ENCODE results near the gene DPYSL3. TPM values are rescaled to one million over a fixed set of nuclear protein-coding genes. Genes with fewer than 3 reads are reported as not detected.

DPYSL3 gene
- total RNA-seq, 1 donor from 2014 or later: 888 TPM

- FAIRE-seq (no peak), DNase-seq (ENCODE audit: low spot score in 2 of 2) (no peak)
These were observed 7.5 kb upstream of the DPYSL3 start for GRCh38 chr5:147517383-147517782.

- DNase-seq (ENCODE audit: low spot score in 2 of 2): no peak
- no peak for FAIRE-seq
These were observed 5.4 kb upstream of the DPYSL3 start for GRCh38 chr5:147515269-147515668.

GRCh38 chr5:147512659-147513379 lies 3.0 kb upstream of the DPYSL3 start:
- no peak for DNase-seq (ENCODE audit: low spot score in 2 of 2)
- FAIRE-seq: no peak

GRCh38 chr5:147510885-147511284 lies 1.0 kb upstream of the DPYSL3 start:
- FAIRE-seq (no peak), DNase-seq (ENCODE audit: low spot score in 2 of 2) (no peak)

GRCh38 chr5:147509041-147509709 lies 693 bp downstream of the DPYSL3 start:
- FAIRE-seq (no peak), DNase-seq (ENCODE audit: low spot score in 2 of 2) (no peak)

GRCh38 chr5:147508711-147509040 lies 1.2 kb downstream of the DPYSL3 start:
- DNase-seq (ENCODE audit: low spot score in 2 of 2) (no peak), FAIRE-seq (no peak)

GRCh38 chr5:147507480-147508126 lies 2.3 kb downstream of the DPYSL3 start:
- FAIRE-seq (no peak), DNase-seq (ENCODE audit: low spot score in 2 of 2) (no peak)

GRCh38 chr5:147504535-147504934 lies 5.3 kb downstream of the DPYSL3 start:
- no peak for DNase-seq (ENCODE audit: low spot score in 2 of 2)
- no peak for FAIRE-seq

GRCh38 chr5:147504011-147504410 lies 5.9 kb downstream of the DPYSL3 start:
- no peak for DNase-seq (ENCODE audit: low spot score in 2 of 2)
- no peak for FAIRE-seq

GRCh38 chr5:147490989-147491388 lies 18.9 kb downstream of the DPYSL3 start:
- DNase-seq (ENCODE audit: low spot score in 2 of 2): no peak
- FAIRE-seq: no peak

GRCh38 chr5:147487031-147487750 lies 22.7 kb downstream of the DPYSL3 start:
- FAIRE-seq (no peak), DNase-seq (ENCODE audit: low spot score in 2 of 2) (no peak)

- DNase-seq (ENCODE audit: low spot score in 2 of 2): no peak
- no peak for FAIRE-seq
These were observed 24.1 kb downstream of the DPYSL3 start for GRCh38 chr5:147485814-147486213.

- no peak for DNase-seq (ENCODE audit: low spot score in 2 of 2)
- no peak for FAIRE-seq
These were observed 24.8 kb downstream of the DPYSL3 start for GRCh38 chr5:147485046-147485445.

GRCh38 chr5:147484708-147485020 lies 25.2 kb downstream of the DPYSL3 start:
- DNase-seq (ENCODE audit: low spot score in 2 of 2) (no peak), FAIRE-seq (no peak)

- DNase-seq (ENCODE audit: low spot score in 2 of 2) (no peak), FAIRE-seq (no peak)
These were observed 25.7 kb downstream of the DPYSL3 start for GRCh38 chr5:147483961-147484707.

- no peak for FAIRE-seq
- DNase-seq (ENCODE audit: low spot score in 2 of 2): no peak
These were observed 26.6 kb downstream of the DPYSL3 start for GRCh38 chr5:147483188-147483790.

GRCh38 chr5:147482706-147483180 lies 27.1 kb downstream of the DPYSL3 start:
- FAIRE-seq: no peak

GRCh38 chr5:147481874-147482705 lies 27.8 kb downstream of the DPYSL3 start:
- no peak for DNase-seq (ENCODE audit: low spot score in 2 of 2)
- no peak for FAIRE-seq

More at GRCh38 chr5:147482706-147483180, 27.1 kb downstream of the DPYSL3 start:
- DNase-seq (ENCODE audit: low spot score in 2 of 2): no peak

GRCh38 chr5:147481376-147481775 lies 28.5 kb downstream of the DPYSL3 start:
- FAIRE-seq (no peak), DNase-seq (ENCODE audit: low spot score in 2 of 2) (no peak)

Measured in frontal cortex (tissue), 4 donors.